Natural killer cell treated with Interleukin-12 subunit alpha and Interleukin-12 subunit beta and Interleukin-15 and Interleukin-18, amount 100 ng/mL, for 72 hours (primary cell): ENCODE results near the gene PARVB. TPM values are rescaled to one million over a fixed set of nuclear protein-coding genes. Genes with fewer than 3 reads are reported as not detected.
A peak's percentile ranks its signal among the peaks of the same experiment; 100 is the strongest.
"Not testable (repeated sequence)": the region's sequence is repeated elsewhere in the genome, so short reads cannot be mapped to it uniquely, and the experiment has no call there.

ENCODE experiments used
- ATAC-seq, 2 donors: fragments of 150-1000 bp; cut with Tn5 transposase in 1 of 2; sonication (Bioruptor Pico), chemical (Tn5 transposase) in 1 of 2; 2 replicates each; pipeline ENCODE4 v1.10.0; 2021
- DNase-seq: peaks from one replicate; pipeline ENCODE4 v3.0.0; 2022; ENCODE audit warnings: low spot score
- H3K27ac Mint-ChIP-seq, 2 donors: 1 replicate in 1 of 2; 2 replicates in 1 of 2; pipeline ENCODE4 v1.8.0; 2022; ENCODE audit warnings: mixed read lengths in 2 of 2, mild to moderate bottlenecking in 1 of 2, moderate library complexity in 1 of 2
- H3K27me3 Mint-ChIP-seq, 2 donors: 1 replicate in 1 of 2; 2 replicates in 1 of 2; pipeline ENCODE4 v1.8.0; 2022; ENCODE audit warnings: mixed read lengths in 2 of 2
- H3K36me3 Mint-ChIP-seq: one replicate; pipeline ENCODE4 v1.8.0; 2022; ENCODE audit warnings: mixed read lengths
- H3K4me1 Mint-ChIP-seq, 2 donors: 1 replicate in 1 of 2; 2 replicates in 1 of 2; pipeline ENCODE4 v1.8.0; 2022; ENCODE audit warnings: low read depth in 2 of 2, mixed read lengths in 2 of 2, mild to moderate bottlenecking in 1 of 2
- H3K4me3 Mint-ChIP-seq: one replicate; pipeline ENCODE4 v1.8.0; 2022; ENCODE audit warnings: mixed read lengths
- H3K9me3 Mint-ChIP-seq: 2 replicates; pipeline ENCODE4 v1.8.0; 2022; ENCODE audit warnings: mixed read lengths
- total RNA-seq, 2 donors: library from RNA; stranded (reverse); gene quantifications; one replicate each; pipeline ENCODE4 v1.2.3, GENCODE V29; 2022

Gene PARVB
- total RNA-seq, 2 donors from 2014 or later = 16.9 to 61.3 TPM

- no peaks in the 10 kb centered on the region for H3K4me1 Mint-ChIP-seq
- no peaks in the 10 kb centered on the region for H3K9me3 Mint-ChIP-seq
- ATAC-seq (no peak), DNase-seq (no peak)
- no peak overlapping the region for H3K27ac Mint-ChIP-seq
- H3K27me3 Mint-ChIP-seq = no peaks in the 10 kb centered on the region
- no peaks in the 10 kb centered on the region for H3K36me3 Mint-ChIP-seq
- no peak overlapping the region for H3K4me3 Mint-ChIP-seq
These were observed 20.5 kb upstream of the PARVB start for GRCh38 chr22:44003405-44004103.

- Mint-ChIP-seq H3K4me1 (no peaks in the 10 kb centered on the region), H3K27ac (no peak overlapping the region), H3K36me3 (no peaks in the 10 kb centered on the region), H3K9me3 (no peaks in the 10 kb centered on the region), H3K27me3 (no peaks in the 10 kb centered on the region), H3K4me3 (no peak overlapping the region)
- ATAC-seq (no peak), DNase-seq (no peak)
These were observed 20.0 kb upstream of the PARVB start for GRCh38 chr22:44004104-44004460.

- no peak for ATAC-seq
These were observed 18.6 kb upstream of the PARVB start for GRCh38 chr22:44005524-44005923.

GRCh38 chr22:44012162-44012561 lies 11.9 kb upstream of the PARVB start:
- ATAC-seq (no peak), DNase-seq (no peak)
- H3K4me3 Mint-ChIP-seq = no peak overlapping the region
- no peaks in the 10 kb centered on the region for H3K27me3 Mint-ChIP-seq
- no peaks in the 10 kb centered on the region for H3K4me1 Mint-ChIP-seq
- H3K9me3 Mint-ChIP-seq = no peaks in the 10 kb centered on the region
- no peak overlapping the region for H3K27ac Mint-ChIP-seq
- H3K36me3 Mint-ChIP-seq = no peaks in the 10 kb centered on the region

More at GRCh38 chr22:44005524-44005923, 18.6 kb upstream of the PARVB start:
- DNase-seq = no peak
- no peaks in the 10 kb centered on the region for H3K36me3 Mint-ChIP-seq
- no peaks in the 10 kb centered on the region for H3K9me3 Mint-ChIP-seq
- no peak overlapping the region for H3K27ac Mint-ChIP-seq
- H3K4me3 Mint-ChIP-seq = no peak overlapping the region
- no peaks in the 10 kb centered on the region for H3K27me3 Mint-ChIP-seq
- H3K4me1 Mint-ChIP-seq = no peaks in the 10 kb centered on the region

- H3K9me3 Mint-ChIP-seq = no peaks in the 10 kb centered on the region
- H3K4me1 Mint-ChIP-seq = no peaks in the 10 kb centered on the region
- DNase-seq (no peak), ATAC-seq (no peak)
- no peak overlapping the region for H3K4me3 Mint-ChIP-seq
- H3K27me3 Mint-ChIP-seq = no peaks in the 10 kb centered on the region
- H3K36me3 Mint-ChIP-seq = no peaks in the 10 kb centered on the region
- no peak overlapping the region for H3K27ac Mint-ChIP-seq
These were observed 11.5 kb upstream of the PARVB start for GRCh38 chr22:44012591-44012990.

GRCh38 chr22:44014241-44014640 lies 9.9 kb upstream of the PARVB start:
- ATAC-seq = no peak
- DNase-seq = no peak
- H3K27me3 Mint-ChIP-seq = no peaks in the 10 kb centered on the region
- H3K27ac Mint-ChIP-seq = no peak overlapping the region
- no peaks in the 10 kb centered on the region for H3K9me3 Mint-ChIP-seq
- H3K4me3 Mint-ChIP-seq = no peak overlapping the region
- no peaks in the 10 kb centered on the region for H3K36me3 Mint-ChIP-seq
- H3K4me1 Mint-ChIP-seq = no peaks in the 10 kb centered on the region

GRCh38 chr22:44016586-44016985 lies 7.5 kb upstream of the PARVB start:
- H3K4me3 Mint-ChIP-seq, H3K36me3 Mint-ChIP-seq, DNase-seq, H3K9me3 Mint-ChIP-seq, H3K4me1 Mint-ChIP-seq, H3K27me3 Mint-ChIP-seq, ATAC-seq, H3K27ac Mint-ChIP-seq: not testable (repeated sequence)

- ATAC-seq (no peak), DNase-seq (peak; percentile 22)
- H3K27ac Mint-ChIP-seq = no peak overlapping the region
- H3K36me3 Mint-ChIP-seq = no peaks in the 10 kb centered on the region
- peaks cover 4 to 9% of the 10 kb centered on the region in 2 donors for H3K4me1 Mint-ChIP-seq
- H3K4me3 Mint-ChIP-seq = no peak overlapping the region
- H3K9me3 Mint-ChIP-seq = no peaks in the 10 kb centered on the region
- H3K27me3 Mint-ChIP-seq = no peaks in the 10 kb centered on the region
These were observed 5.5 kb upstream of the PARVB start for GRCh38 chr22:44018594-44018993.

GRCh38 chr22:44019416-44019815 lies 4.7 kb upstream of the PARVB start:
- no peaks in the 10 kb centered on the region for H3K36me3 Mint-ChIP-seq
- H3K4me3 Mint-ChIP-seq = no peak overlapping the region
- peak; percentile 20 for DNase-seq
- no peaks in the 10 kb centered on the region for H3K27me3 Mint-ChIP-seq
- H3K4me1 Mint-ChIP-seq = peaks cover 8 to 9% of the 10 kb centered on the region in 2 donors
- H3K27ac Mint-ChIP-seq = no peak overlapping the region
- no peak for ATAC-seq
- no peaks in the 10 kb centered on the region for H3K9me3 Mint-ChIP-seq

GRCh38 chr22:44019846-44020245 lies 4.3 kb upstream of the PARVB start:
- Mint-ChIP-seq H3K36me3 (no peaks in the 10 kb centered on the region), H3K4me1 (peaks cover 8 to 9% of the 10 kb centered on the region in 2 donors), H3K9me3 (no peaks in the 10 kb centered on the region), H3K27ac (no peak overlapping the region), H3K27me3 (no peaks in the 10 kb centered on the region), H3K4me3 (no peak overlapping the region)
- DNase-seq (peak; percentile 22), ATAC-seq (no peak)

GRCh38 chr22:44020981-44021380 lies 3.1 kb upstream of the PARVB start:
- Mint-ChIP-seq H3K36me3 (no peaks in the 10 kb centered on the region), H3K27me3 (peaks cover 0 to 4% of the 10 kb centered on the region in 2 donors), H3K4me1 (peaks cover 14 to 21% of the 10 kb centered on the region in 2 donors), H3K9me3 (no peaks in the 10 kb centered on the region), H3K4me3 (no peak overlapping the region), H3K27ac (peak overlapping the region in 1 of 2 donors; percentile 21)
- ATAC-seq = no peak
- DNase-seq = peak; percentile 18

- peak; percentile 65 for DNase-seq
- peaks cover 32 to 39% of the 10 kb centered on the region in 2 donors for H3K4me1 Mint-ChIP-seq
- peak overlapping the region; percentile 80 to 82 for H3K27ac Mint-ChIP-seq
- H3K36me3 Mint-ChIP-seq = no peaks in the 10 kb centered on the region
- peaks cover 0 to 12% of the 10 kb centered on the region in 2 donors for H3K27me3 Mint-ChIP-seq
- peak overlapping the region; percentile 90 for H3K4me3 Mint-ChIP-seq
- peak; percentile 75 to 82 for ATAC-seq
- no peaks in the 10 kb centered on the region for H3K9me3 Mint-ChIP-seq
These were observed 456 bp upstream of the PARVB start for GRCh38 chr22:44023404-44024287.

- DNase-seq (no peak), ATAC-seq (no peak)
- Mint-ChIP-seq H3K9me3 (no peaks in the 10 kb centered on the region), H3K4me3 (peak overlapping the region; percentile 90), H3K36me3 (no peaks in the 10 kb centered on the region), H3K27me3 (peaks cover 0 to 12% of the 10 kb centered on the region in 2 donors), H3K27ac (peak overlapping the region; percentile 88 to 93), H3K4me1 (peaks cover 33 to 39% of the 10 kb centered on the region in 2 donors)
These were observed 1.3 kb downstream of the PARVB start for GRCh38 chr22:44025171-44026065.
